ENCODE data around the gene UNCX. TPM values are rescaled to one million over a fixed set of nuclear protein-coding genes. Genes with fewer than 3 reads are reported as not detected.

The UNCX gene
- total and polyA plus RNA-seq, 2 of the 4 experiments (the other 2 are of a cell fraction), result not detected

DNA sequence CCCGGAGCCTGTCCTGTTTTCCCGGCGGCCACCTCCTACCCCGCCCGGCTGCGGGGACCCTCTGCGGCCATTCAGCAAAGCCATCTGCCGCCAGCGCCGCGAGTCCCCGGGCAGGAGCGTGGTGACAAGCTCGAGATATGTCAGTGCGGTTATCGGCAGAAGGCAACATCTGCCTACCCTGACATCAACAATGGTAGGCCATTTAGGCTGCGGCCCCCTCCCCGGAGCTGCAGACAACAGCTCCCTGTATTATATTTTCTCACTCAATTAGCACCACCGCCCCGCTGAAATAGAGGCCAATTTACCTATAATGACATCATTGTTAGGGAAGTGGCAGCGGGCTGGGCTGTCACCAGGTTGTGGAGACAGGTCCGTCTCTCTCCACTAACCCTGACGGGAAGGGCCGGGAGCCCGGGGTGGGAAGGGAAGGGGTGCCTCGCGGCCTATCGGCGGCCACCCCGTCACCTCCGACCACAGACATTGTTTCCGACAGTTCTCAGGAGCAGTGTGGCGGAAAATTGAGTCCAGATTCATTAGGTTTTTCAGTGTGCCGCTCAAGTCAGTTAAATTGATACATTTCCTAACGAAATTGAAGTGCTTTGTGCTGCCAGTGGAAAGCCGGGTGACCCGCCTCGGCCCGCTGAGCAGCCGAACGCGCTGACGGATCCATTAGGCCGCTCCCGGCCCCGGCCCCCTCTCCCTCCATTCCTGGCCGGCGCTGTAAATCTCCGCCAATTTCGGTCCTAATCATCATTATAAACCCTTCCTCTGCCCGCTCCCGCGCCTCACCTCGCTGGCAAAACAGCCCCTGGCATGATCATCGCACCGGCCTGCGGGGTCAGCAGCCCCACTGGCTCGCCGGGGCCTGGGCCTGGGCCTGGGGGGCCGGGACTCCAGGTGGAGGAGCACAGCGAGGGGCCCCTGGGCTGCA is 43.0 kb downstream of the UNCX start:
- Histone ChIP-seq H3K23ac (ENCODE audit: low read depth, low read length) (no peak overlapping the region), H3K18ac (ENCODE audit: low read depth, low read length) (no peak overlapping the region), H3K4ac (ENCODE audit: low read depth, low read length) (no peak overlapping the region), H3K56ac (ENCODE audit: extremely low read depth, insufficient read depth, low read length) (no peak overlapping the region), H2BK120ac (ENCODE audit: low read depth, low read length) (no peak overlapping the region), H2BK5ac (ENCODE audit: low read depth, low read length, poor library complexity, severe bottlenecking) (no peak overlapping the region), H3K9ac (ENCODE audit: low read depth, low read length) (no peak overlapping the region), H3K14ac (replicated peaks; ENCODE audit: low read depth, low read length) (no peak overlapping the region), H2AK9ac (replicated peaks; ENCODE audit: low read depth, low read length, poor library complexity) (no peak overlapping the region), H2AFZ (replicated peaks; ENCODE audit: low read length, poor library complexity) (no peak overlapping the region), H3K9me1 (ENCODE audit: insufficient read depth, low read length) (no peaks in the 10 kb centered on the region), H3K4me1 (ENCODE audit: control insufficient read depth, insufficient read depth, low read length) (no peaks in the 10 kb centered on the region), H4K5ac (ENCODE audit: low read depth, low read length) (no peak overlapping the region), H4K91ac (ENCODE audit: insufficient read depth, low read depth, low read length) (no peak overlapping the region), H3K4me2 (ENCODE audit: low read depth, low read length) (no peak overlapping the region), H2AK5ac (ENCODE audit: low read depth, low read length) (no peak overlapping the region), H2BK20ac (ENCODE audit: low read depth, low read length) (no peak overlapping the region), H3K36me3 (ENCODE audit: control insufficient read depth, insufficient read depth, low read length) (no peaks in the 10 kb centered on the region), H3K9me3 (ENCODE audit: control insufficient read depth, insufficient read depth, low read length) (peaks cover 6% of the 10 kb centered on the region; the same call in 1 of the 2 replicates), H4K8ac (ENCODE audit: low read depth in 2 of 2, low read length in 2 of 2) (no peak overlapping the region), H3K4me3 (ENCODE audit: insufficient read depth, low read depth, low read length) (no peak overlapping the region), H3K27ac (ENCODE audit: insufficient read depth, low read length) (no peak overlapping the region), H3K27me3 (ENCODE audit: control insufficient read depth, insufficient read depth, low read length) (peaks cover 1% of the 10 kb centered on the region; the same call in 1 of the 2 replicates), H4K20me1 (ENCODE audit: insufficient read depth, low read length) (no peaks in the 10 kb centered on the region), H3K79me1 (ENCODE audit: low read depth in 1 of 2, low read length in 2 of 2) (no peaks in the 10 kb centered on the region), H2BK15ac (ENCODE audit: low read depth, low read length) (no peak overlapping the region)
- 84% methylated on average over 35 of the region's 61 CpGs; no CpG with 5 or more reads in 1 of the 2 experiments for WGBS, 2 experiments (ENCODE audit: extremely low coverage in 2 of 2, insufficient read length in 1 of 2)
- dilution Hi-C loops (cut with HindIII; ENCODE audit: low sequenced_read_pairs, unreplicated experiment), result no loop called here
- ChIA-PET CTCF (no interaction called here), POLR2A (ENCODE audit: unreplicated experiment) (no interaction called here)
- no peak for ATAC-seq (ENCODE audit: low read depth)
- BruUV-seq (replicated peaks), result no TSS peak
- in situ Hi-C loops (cut with MboI; ENCODE audit: low sequenced_read_pairs), result no loop called here
- TF ChIP-seq POLR2A (IDR thresholded peaks at IDR 0.05; ENCODE audit: low read depth, low read length) (no peak), MXI1 (IDR thresholded peaks at IDR 0.05; ENCODE audit: borderline replicate concordance, low read depth, low read length) (no peak), MAZ (IDR thresholded peaks at IDR 0.05; ENCODE audit: borderline replicate concordance, low read depth, low read length) (no peak), CTCF (conservative IDR thresholded peaks at IDR 0.05; ENCODE audit: low read depth, low read length) (no peak), BHLHE40 (IDR thresholded peaks at IDR 0.05; ENCODE audit: low read depth, low read length) (no peak), RAD21 (IDR thresholded peaks at IDR 0.05; ENCODE audit: low read length) (no peak), MAFK (IDR thresholded peaks at IDR 0.05; ENCODE audit: low read depth, low read length) (no peak), SMC3 (IDR thresholded peaks at IDR 0.05; ENCODE audit: low read depth, low read length) (no peak), RCOR1 (IDR thresholded peaks at IDR 0.05; ENCODE audit: insufficient replicate concordance, low read length) (no peak)
- TF ChIP-seq, protein P1, sequence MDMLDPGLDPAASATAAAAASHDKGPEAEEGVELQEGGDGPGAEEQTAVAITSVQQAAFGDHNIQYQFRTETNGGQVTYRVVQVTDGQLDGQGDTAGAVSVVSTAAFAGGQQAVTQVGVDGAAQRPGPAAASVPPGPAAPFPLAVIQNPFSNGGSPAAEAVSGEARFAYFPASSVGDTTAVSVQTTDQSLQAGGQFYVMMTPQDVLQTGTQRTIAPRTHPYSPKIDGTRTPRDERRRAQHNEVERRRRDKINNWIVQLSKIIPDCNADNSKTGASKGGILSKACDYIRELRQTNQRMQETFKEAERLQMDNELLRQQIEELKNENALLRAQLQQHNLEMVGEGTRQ (IDR thresholded peaks at IDR 0.05; ENCODE audit: low read depth, low read length), result no peak
- intact Hi-C loops (cut with micrococcal nuclease), result no loop called here
- no peak for DNase-seq

Data from IMR-90 (cell line).